ENCODE data around the gene PPP6R2. TPM values are rescaled to one million over a fixed set of nuclear protein-coding genes. Genes with fewer than 3 reads are reported as not detected.

Gene PPP6R2
- total RNA-seq, 4 donors from 2014 or later = 23.8 to 86.3 (median 37.0) TPM

DNA sequence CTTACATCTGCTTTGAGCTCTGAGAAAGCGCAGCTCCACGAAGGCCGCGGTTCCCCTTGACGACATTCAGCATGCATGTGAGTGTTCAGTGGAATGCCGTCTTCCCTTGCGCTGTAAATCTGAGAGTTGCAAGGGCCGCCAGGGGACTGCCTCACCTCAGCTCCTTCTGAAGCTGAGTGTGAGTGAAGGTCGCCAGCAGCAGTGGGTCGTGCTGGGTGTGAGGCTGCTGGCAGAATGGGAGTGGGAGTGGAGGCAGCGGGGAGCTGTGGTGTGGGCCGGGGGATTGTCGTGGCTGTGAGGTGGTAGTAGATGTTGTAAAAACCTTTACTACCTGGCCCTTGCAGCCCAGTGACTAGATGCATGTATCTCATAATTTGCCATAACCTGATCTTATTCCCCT is 65.2 kb downstream of the PPP6R2 start:
- TF ChIP-seq, protein P1, sequence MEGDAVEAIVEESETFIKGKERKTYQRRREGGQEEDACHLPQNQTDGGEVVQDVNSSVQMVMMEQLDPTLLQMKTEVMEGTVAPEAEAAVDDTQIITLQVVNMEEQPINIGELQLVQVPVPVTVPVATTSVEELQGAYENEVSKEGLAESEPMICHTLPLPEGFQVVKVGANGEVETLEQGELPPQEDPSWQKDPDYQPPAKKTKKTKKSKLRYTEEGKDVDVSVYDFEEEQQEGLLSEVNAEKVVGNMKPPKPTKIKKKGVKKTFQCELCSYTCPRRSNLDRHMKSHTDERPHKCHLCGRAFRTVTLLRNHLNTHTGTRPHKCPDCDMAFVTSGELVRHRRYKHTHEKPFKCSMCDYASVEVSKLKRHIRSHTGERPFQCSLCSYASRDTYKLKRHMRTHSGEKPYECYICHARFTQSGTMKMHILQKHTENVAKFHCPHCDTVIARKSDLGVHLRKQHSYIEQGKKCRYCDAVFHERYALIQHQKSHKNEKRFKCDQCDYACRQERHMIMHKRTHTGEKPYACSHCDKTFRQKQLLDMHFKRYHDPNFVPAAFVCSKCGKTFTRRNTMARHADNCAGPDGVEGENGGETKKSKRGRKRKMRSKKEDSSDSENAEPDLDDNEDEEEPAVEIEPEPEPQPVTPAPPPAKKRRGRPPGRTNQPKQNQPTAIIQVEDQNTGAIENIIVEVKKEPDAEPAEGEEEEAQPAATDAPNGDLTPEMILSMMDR (IDR thresholded peaks at IDR 0.05; ENCODE audit: low read depth) = no peak

DNA sequence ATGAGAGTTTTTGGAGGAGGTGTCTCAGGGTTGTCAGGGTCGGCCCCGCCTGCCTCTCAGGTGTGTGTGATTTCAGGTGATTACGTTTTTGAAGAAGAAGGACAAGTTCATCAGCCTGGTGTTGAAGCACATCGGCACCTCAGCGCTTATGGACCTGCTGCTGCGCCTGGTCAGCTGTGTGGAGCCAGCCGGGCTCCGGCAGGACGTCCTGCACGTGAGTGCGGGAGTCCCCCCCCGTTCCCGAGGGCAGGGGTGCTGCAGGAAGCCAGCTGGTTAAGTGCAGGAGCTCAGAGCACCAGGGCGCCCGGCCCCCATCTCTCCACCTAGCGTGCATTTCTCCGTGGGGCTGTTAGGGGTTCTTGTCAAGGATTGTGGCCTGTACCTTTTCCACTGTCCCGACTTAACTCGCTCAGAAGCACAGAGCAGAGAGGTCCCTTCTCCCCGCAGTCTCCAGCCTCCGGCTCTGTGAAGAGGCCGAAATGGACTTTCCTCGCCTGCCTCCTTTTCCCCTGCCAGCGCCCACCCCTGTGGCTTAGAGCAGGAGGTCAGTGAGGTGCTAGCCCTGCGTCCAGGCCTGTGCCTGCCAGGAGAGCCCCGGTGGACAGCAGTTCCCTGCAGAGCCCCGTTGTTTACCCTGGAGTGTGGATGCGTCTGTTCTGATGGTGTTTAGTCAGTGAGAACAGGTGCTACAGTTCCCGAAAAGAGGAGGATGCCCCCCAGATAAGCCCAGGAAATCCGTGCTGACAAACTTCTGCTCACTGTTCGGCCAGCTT is 71.5 kb downstream of the PPP6R2 start:
- TF ChIP-seq, protein P1 (IDR thresholded peaks at IDR 0.05; ENCODE audit: low read depth) = no peak

DNA sequence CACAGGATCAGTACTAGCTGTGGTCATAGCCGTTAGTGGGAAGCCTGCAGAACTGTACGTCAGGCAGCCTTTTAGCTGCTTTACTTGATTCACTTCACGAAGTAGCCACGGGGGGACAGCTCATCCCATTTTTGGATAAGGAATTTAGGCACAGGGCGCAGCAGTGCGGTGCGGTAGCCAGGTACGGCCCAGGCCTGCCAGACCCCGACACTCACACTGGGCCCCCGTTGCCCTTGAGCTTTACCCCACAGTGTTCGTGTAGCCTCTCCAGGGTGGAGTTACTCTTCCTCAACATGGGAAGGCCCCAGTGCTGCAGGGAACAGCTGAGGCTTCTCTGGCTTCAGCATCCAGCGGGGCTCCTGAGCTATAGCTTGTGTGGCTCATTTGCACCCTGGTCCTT is 72.3 kb downstream of the PPP6R2 start:
- TF ChIP-seq, protein P1 (IDR thresholded peaks at IDR 0.05; ENCODE audit: low read depth) = no peak

DNA sequence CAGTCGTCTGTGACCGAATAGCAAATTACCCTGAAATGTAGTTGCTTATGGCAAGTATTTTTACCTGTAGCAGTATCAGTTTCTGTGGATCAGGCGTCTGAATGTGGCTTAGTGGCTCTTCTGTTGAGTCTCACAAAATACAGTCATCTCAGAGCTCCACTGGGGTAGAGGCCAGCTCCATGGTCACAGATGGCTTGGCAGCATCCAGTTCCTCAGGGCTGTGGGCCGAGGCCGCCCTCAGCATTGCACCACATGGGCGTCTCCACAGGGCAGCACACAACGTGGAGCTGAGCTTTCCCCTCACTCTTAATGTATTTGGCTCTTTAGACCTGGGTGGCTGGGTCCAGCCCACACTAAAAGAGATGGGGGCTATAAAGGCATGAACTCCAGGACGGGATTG is 73.9 kb downstream of the PPP6R2 start:
- TF ChIP-seq, protein P1 (IDR thresholded peaks at IDR 0.05; ENCODE audit: low read depth) = no peak

DNA sequence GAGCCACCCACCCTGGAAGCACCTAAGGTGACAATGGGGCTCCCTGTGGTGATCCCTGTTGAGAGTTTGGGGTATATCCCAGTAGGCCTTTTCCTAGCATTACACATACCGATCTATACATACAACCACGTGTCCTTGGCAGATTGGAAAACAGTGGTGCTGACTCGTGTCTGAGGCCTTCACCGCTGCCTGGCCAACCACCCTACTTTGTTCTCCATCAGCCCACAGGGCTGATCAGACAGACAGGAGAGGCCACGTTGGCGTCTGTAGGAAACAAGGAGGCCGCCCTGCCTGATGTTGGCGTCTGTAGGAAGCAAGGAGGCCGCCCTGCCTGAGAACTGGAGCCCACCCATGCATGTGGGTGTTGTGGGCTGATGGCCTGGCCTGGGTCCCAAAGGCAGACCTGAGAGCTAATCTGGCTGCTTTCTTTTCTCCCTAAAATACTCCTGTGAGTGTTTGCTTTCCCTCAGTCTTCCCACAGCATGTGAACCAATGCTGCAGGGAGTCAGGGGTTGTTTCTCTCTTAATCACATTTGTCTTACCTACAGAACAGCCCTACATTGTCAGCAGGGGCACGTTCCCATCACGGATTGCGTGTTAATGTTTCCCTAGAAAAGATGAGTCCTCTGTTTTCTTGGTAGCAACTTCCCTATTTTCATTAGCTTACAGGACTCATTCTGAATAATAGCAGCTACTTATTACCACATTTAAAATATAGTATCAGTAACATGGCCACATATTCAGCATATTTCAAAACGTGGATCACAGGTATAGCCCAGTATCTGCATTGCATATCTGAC is 74.5 kb downstream of the PPP6R2 start:
- TF ChIP-seq, protein P1 (IDR thresholded peaks at IDR 0.05; ENCODE audit: low read depth) = no peak

DNA sequence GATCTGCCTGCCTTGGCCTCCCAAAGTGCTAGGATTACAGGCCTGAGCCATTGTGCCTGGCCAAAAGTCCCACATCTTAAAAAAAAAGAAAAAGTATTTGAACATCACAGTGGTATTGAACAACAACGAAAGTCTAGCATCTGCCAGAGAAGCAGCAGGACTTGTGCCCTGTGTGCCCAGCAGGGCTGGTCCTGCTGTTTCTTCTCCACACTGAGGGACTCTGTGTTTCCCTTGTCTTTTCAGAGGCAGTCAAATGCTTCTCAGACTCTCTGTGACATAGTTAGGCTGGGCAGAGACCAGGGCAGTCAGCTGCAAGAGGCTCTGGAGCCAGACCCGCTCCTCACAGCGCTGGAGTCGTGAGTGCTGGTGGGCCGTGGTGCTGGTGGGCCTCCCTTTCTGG is 75.5 kb downstream of the PPP6R2 start:
- TF ChIP-seq, protein P1 (IDR thresholded peaks at IDR 0.05; ENCODE audit: low read depth) = no peak

DNA sequence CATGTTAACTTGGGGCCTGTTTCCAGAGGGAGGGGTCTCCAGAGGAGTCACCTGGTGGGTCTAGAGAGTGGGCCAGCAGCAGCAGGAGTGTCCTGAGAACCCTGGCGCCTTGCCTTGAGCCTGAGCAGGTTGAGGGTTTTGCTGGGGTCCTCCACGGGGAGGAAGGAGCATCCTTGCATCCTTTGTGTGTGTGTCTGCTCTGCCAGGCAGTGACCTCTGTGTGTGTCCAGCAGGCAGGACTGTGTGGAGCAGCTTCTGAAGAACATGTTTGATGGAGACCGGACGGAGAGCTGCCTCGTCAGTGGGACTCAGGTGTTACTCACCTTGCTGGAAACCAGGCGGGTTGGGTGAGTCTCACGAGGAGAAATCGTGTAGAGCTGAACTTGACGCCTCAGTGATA is 76.0 kb downstream of the PPP6R2 start:
- TF ChIP-seq, protein P1 (IDR thresholded peaks at IDR 0.05; ENCODE audit: low read depth) = no peak

All from subcutaneous adipose tissue (tissue), 4 donors.